HUDEP-2 (cell line): ENCODE measurements around the gene CREG1.

ENCODE experiments used
- DNase-seq, 76 experiments: peaks; one replicate each; lab custom pipeline; 2025; ENCODE audit not compliant: unreplicated experiment in 76 of 76; lab: John Stamatoyannopoulos, UW

Gene CREG1

GRCh38 chr1:167509587-167509986, 44.0 kb downstream of the CREG1 start:
- no peak for DNase-seq

GRCh38 chr1:167507719-167508118, 45.8 kb downstream of the CREG1 start:
- DNase-seq = no peak

GRCh38 chr1:167504467-167504827, 49.1 kb downstream of the CREG1 start:
- DNase-seq = no peak

- no peak for DNase-seq
Measured at GRCh38 chr1:167503626-167504466, 49.7 kb downstream of the CREG1 start.

- DNase-seq = no peak
Measured at GRCh38 chr1:167502719-167503462, 50.7 kb downstream of the CREG1 start.

- no peak for DNase-seq
Measured at GRCh38 chr1:167502192-167502551, 51.4 kb downstream of the CREG1 start.

- DNase-seq = peak in 1 of 76 experiments; percentile 8
Measured at GRCh38 chr1:167501515-167502191, 51.9 kb downstream of the CREG1 start.

GRCh38 chr1:167500283-167500860, 53.2 kb downstream of the CREG1 start:
- DNase-seq = no peak

- DNase-seq = no peak
Measured at GRCh38 chr1:167499664-167500101, 53.9 kb downstream of the CREG1 start.

GRCh38 chr1:167499106-167499505, 54.5 kb downstream of the CREG1 start:
- DNase-seq = no peak

GRCh38 chr1:167496797-167497619, 56.6 kb downstream of the CREG1 start:
- no peak for DNase-seq

GRCh38 chr1:167493372-167493771, 60.2 kb downstream of the CREG1 start:
- no peak for DNase-seq

GRCh38 chr1:167492481-167492910, 61.1 kb downstream of the CREG1 start:
- DNase-seq = no peak

GRCh38 chr1:167491586-167492461, 61.7 kb downstream of the CREG1 start:
- DNase-seq = no peak
